Mucosa of gallbladder (tissue), 1 donor: ENCODE results near the gene WBP1. TPM values are rescaled to one million over a fixed set of nuclear protein-coding genes. Genes with fewer than 3 reads are reported as not detected.
"Not testable (repeated sequence)": the region's sequence is repeated elsewhere in the genome, so short reads cannot be mapped to it uniquely, and the experiment has no call there.

ENCODE experiments used
- DNase-seq: peaks from one replicate; pipeline ENCODE4 v3.0.0-alpha.2; 2020; ENCODE audit warnings: low spot score
- total RNA-seq: library from RNA; stranded (reverse); gene quantifications from one replicate; pipeline ENCODE4 v1.2.1, GENCODE V29; 2021
- donor health status: DM: no; HTN: no; CAD: no.

WBP1 gene
- 132 TPM for total RNA-seq

- peak; percentile 100 for DNase-seq
These were observed at the start of gene WBP1 for GRCh38 chr2:74458132-74458937. Gene WBP1, plus strand, starts transcription at chr2:74458438. Its CDS starts 165 bp downstream, at chr2:74458603.

- DNase-seq: peak; percentile 33
These were observed 45.1 kb upstream of the WBP1 start for GRCh38 chr2:74413001-74413698.

GRCh38 chr2:74414441-74414840, 43.8 kb upstream of the WBP1 start:
- no peak for DNase-seq

DNA sequence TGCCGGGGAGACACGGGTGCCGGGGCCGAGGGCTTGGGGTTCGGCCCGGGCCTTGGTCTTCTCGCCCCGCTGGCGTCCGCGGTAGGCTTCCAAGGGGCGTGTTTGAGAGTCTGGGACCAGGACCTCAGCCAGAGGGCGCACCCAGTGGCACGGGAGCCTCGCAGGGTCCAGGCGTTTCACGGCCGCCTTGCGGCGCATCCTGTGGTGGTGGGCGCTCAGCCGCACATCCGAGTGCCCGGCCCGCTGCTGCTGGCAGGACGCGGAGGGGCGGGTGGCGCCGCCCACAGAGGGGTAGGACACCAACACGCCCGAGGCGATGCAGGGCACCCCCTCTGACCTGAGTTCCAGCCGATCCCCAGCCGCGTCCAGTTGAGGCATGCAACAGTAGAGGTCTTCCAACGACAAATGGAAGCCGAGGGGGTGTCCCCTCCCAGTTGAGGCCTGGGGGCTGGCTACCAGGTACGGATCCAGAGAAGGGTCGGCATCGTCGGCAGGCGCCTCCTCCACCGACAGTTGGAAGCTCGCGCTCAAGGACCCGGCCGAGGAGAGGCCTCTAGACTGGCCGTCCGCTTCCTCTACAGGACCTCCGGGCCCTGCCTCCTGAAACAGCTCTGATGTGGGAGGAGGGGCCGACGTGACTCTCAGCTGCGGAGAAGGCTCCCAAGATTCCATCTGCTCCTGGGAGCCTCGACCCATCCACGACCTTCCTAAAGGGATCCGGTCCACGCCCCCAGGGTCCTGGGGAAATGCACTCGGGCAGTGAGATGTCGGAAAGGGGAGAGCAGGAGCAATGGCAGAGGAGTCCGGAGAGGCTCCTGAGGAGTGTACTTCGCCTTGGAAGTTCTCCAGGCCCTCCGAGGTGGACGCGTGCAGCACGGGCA, 43.1 kb upstream of the WBP1 start:
- DNase-seq: no peak

- no peak for DNase-seq
These were observed 42.4 kb upstream of the WBP1 start for GRCh38 chr2:74415762-74416395.

DNA sequence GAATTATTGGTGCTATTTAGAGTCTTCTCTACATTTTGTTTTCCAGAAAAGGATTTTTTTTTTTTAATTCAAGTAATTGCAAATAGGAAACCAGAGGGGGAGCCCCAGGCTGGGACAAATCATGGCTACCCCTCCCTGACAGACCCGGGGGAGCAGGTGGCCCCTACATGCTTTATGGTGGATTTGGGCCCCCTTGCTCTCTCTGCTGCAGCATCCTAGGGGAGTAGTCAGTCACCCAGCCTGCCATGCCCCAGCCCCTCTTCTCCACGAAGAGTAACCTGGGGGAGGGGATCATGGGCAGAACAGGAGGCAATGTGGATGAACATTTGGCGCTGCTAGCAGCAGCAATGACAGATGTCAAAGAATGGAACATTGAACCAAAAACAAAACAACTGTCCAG, 41.5 kb upstream of the WBP1 start:
- no peak for DNase-seq

DNA sequence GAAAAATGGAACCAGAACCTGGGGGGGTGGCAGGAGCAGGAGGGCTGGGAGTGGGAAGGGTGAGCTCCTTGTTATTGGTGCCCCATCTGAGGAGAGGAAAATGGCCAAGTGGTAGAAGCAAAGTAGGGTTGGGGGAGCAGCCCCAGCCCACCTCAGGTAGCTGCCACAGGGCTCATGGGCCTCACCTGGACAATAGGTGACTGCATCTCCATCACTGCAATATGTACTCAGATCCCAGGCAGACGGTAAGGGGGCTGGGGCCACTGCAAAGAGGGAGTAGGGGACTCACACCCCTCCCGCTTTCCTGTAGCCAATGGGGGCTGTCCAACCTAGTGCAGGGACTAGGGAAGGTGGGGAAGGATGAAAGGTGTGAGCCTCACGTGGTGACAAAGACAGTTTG, 41.0 kb upstream of the WBP1 start:
- no peak for DNase-seq

DNA sequence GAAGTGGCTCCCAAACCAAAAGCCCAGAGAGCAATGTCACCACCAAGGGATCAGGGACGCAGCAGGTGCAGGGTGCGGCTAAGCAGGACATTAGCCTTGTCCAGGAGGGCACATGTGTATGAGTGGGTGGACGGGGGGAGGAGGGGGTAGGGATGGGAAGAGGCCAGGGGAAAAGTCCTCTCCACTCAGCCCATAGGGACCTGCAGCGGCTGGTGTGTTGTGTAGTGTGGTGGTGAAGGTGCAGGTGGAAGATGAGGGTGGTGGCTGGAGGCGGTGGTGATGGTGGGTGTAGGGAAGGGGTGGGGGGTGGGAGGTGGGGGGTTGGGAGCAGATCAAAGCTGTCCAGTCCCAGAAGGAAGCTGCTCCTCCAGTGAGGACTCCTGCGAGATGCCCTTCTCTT, 40.5 kb upstream of the WBP1 start:
- no peak for DNase-seq

DNA sequence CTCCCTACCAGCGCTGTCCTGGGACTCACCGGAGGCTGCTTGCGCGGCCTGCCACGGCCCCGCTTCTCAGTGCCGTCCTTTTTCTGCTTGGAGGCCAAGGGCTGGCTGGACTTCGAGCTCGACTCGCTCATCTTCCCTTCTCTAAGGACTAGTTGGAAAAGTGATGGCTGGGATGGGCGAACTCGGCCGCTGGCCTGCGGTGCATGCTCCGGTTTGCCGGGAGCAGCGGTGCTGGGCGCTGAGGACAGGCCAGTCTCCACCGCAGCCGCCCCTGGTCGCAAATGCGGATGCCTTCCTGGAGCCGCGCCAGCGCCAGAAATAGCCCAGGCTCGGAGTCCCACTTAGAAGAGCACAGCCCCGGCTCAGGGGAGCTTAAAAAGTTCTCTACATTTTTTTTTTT, 39.9 kb upstream of the WBP1 start:
- DNase-seq: no peak

DNA sequence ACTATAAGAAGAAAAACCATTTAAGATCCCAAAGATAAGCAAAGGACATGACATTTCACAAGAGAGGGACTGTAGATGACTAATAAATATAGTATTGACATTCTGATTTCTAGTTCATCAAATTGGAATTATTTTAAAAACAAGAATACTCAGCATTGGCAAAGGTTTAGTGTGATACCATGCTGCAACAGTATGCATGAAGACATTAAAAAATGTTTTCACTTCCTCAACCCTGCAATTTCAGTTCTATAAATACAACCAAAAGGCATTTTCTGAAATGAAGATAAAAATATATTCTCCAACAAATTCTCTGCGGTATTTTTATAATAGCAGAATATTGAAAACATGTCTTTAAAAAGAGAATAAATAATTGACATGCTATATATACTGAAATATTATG, 38.9 kb upstream of the WBP1 start:
- no peak for DNase-seq

DNA sequence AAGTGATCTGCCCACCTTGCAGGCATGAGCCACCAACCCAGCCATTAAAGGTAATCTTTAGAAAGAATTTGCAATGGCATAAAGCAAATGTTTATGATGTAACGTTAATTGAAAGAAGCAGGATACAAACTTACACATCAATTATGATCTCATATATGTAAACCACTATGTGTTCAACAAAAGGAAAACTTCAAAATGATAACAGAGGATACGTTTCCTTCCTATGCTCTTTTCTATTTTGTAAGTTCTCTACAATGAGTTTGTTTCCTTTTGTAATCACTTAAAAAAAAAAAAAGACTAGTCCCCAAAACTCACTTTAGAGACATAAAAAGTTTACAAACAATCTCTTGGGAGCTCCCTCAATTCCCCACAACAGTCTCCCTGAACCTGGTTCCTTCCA, 38.2 kb upstream of the WBP1 start:
- no peak for DNase-seq

GRCh38 chr2:74420443-74421103, 37.7 kb upstream of the WBP1 start:
- not testable (repeated sequence) for DNase-seq

- DNase-seq: peak; percentile 89
These were observed 36.9 kb upstream of the WBP1 start, which contains the start of the genes C2orf81 and WDR54 for GRCh38 chr2:74421221-74421870. Gene C2orf81, minus strand, starts transcription at chr2:74421619. Its CDS starts 59 bp downstream, at chr2:74421560. Gene WDR54, plus strand, starts transcription at chr2:74421730. Its CDS starts 424 bp downstream, at chr2:74422154.

DNA sequence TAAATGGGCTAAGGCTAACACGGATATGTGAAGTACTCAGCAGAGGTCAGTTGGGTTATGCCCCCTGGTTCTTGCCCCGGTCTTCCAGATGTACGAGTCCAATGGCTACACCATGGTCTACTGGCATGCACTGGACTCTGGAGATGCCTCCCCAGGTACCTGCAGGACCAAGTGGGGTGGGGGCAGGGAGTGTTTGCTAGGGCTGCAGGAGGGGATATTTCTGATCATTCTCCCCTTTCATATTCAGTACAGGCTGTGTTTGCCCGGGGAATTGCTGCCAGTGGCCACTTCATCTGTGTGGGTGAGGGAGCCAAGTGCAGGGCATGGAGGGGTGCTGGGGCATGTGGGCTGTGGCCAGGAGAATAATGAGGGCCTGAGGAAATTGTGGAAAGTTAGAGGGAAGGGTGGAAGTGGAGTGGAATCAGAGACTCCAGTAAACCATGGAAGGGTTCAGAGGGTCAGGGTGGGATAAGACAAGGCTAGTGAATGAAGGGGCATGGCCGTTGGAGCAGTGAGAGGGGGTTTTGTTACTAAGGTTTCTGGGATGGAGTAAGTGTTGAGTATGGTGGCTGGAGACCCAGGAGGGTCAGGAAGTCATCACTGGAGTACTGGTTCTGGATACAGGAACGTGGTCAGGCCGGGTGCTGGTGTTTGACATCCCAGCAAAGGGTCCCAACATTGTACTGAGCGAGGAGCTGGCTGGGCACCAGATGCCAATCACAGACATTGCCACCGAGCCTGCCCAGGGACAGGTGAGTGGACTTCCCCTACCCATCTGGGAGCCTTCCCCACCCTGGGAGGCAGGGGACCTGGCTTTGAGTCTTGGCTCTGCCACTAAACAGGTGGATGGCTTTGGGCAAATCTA, 34.8 kb upstream of the WBP1 start:
- DNase-seq: no peak

DNA sequence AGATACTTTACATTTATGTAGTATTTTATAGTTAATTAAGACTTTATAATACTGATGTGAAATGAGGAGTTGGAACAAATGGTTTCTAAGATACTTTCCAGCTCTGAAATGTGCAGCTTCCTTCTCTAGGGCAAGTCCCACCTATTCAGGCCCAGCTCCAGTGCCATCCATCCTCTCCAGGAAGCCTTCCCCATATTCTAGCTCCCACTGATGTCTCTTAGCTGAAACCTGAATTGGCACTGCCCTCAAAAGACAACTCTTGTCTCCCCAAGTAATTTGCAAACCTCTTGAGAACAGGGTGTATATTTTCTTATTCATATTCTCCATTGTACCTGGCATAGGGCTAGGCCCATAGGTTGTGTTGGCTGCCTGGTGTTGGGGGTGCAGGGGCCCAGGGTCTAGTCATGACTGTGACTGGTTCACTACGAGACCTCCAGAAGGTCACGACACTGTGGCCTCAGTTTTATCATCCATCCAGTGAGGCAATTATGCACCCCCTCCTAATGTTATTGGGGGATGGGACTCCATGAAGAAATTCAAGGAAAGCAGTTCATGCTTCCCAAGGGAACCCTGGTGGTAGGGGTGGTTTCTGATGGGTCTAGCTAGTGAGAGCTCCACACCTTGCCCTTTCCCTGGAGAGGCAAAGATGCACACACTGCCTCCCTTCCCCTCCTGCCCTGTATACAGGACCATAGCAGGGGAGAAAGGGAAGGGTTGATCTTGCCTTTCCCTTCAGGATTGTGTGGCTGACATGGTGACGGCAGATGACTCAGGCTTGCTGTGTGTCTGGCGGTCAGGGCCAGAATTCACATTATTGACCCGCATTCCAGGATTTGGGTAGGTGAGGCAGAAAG, 33.9 kb upstream of the WBP1 start:
- no peak for DNase-seq

GRCh38 chr2:74424995-74425406, 33.2 kb upstream of the WBP1 start:
- no peak for DNase-seq

DNA sequence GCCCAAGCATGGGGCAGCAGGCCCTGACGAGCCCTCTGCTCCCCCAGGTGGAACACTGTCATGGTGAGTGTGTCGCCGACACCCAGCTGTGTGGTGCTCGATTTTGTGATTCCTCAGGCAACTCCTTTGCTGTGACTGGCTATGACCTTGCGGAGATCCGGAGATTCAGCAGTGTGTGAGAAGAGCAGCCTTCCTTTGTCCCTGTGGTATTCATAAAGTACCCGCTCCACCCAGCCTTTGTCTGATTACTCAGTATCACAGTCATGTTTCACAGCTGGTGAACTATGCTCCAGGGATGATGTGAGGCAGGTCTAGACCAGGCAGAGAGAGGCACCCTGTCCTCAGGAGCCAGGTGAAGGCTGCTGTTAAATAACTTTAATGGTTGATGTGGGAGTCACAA, 32.7 kb upstream of the WBP1 start:
- no peak for DNase-seq

- DNase-seq: no peak
These were observed 32.0 kb upstream of the WBP1 start for GRCh38 chr2:74426181-74426758.
